Trophoblast cell (in vitro differentiated cells and primary cell): ENCODE data around the gene SUSD1.

Experiments used
- DNase-seq, 2 donors: peaks; one replicate each; pipeline ENCODE4 v3.0.0-alpha.2; 2016
- H2AFZ ChIP-seq: 2 replicates; pipeline ENCODE4 v1.6.1; 2013; ENCODE audit warnings: low read length, moderate library complexity, mild to moderate bottlenecking; ENCODE audit not compliant: insufficient read depth, poor library complexity
- H2AK5ac ChIP-seq: 2 replicates; pipeline ENCODE4 v1.6.1; 2013; ENCODE audit warnings: mild to moderate bottlenecking, low read length
- H2BK120ac ChIP-seq: 2 replicates; pipeline ENCODE4 v1.6.1; 2013; ENCODE audit warnings: low read length, mild to moderate bottlenecking, moderate library complexity; ENCODE audit not compliant: insufficient read depth, poor library complexity
- H2BK12ac ChIP-seq: 2 replicates; pipeline ENCODE4 v1.6.1; 2013; ENCODE audit warnings: mild to moderate bottlenecking, low read length, moderate library complexity
- H2BK5ac ChIP-seq: 2 replicates; pipeline ENCODE4 v1.6.1; 2013; ENCODE audit warnings: low read length, low read depth, moderate library complexity, mild to moderate bottlenecking; ENCODE audit not compliant: poor library complexity
- H3K14ac ChIP-seq: 2 replicates; pipeline ENCODE4 v1.6.1; 2013; ENCODE audit warnings: mild to moderate bottlenecking, low read length
- H3K18ac ChIP-seq: 2 replicates; pipeline ENCODE4 v1.6.1; 2013; ENCODE audit warnings: mild to moderate bottlenecking, low read length
- H3K23ac ChIP-seq: 2 replicates; pipeline ENCODE4 v1.6.1; 2013; ENCODE audit warnings: low read length
- H3K27ac ChIP-seq: 2 replicates; pipeline ENCODE4 v1.5.1; 2013; ENCODE audit warnings: low read depth, mild to moderate bottlenecking, inconsistent platforms, low read length, moderate library complexity
- H3K27me3 ChIP-seq: 2 replicates; pipeline ENCODE4 v1.6.1; 2013; ENCODE audit warnings: inconsistent platforms, mild to moderate bottlenecking, low read length, moderate library complexity; ENCODE audit not compliant: insufficient read depth
- H3K36me3 ChIP-seq, 2 experiments: 1 replicate in 1 of 2; 2 replicates in 1 of 2; pipeline ENCODE4 v1.6.1; 2013; ENCODE audit warnings: low read length in 2 of 2, mild to moderate bottlenecking in 2 of 2, moderate library complexity in 1 of 2; ENCODE audit not compliant: insufficient read depth in 2 of 2, control insufficient read depth in 1 of 2
- H3K4ac ChIP-seq: 2 replicates; pipeline ENCODE4 v1.6.1; 2013; ENCODE audit warnings: low read depth, mild to moderate bottlenecking, low read length, moderate library complexity
- H3K4me1 ChIP-seq, 2 experiments: 1 replicate in 1 of 2; 2 replicates in 1 of 2; pipeline ENCODE4 v1.6.1; 2013; ENCODE audit warnings: low read length in 2 of 2, mild to moderate bottlenecking in 2 of 2, moderate library complexity in 1 of 2; ENCODE audit not compliant: insufficient read depth in 2 of 2, control insufficient read depth in 1 of 2
- H3K4me2 ChIP-seq: 2 replicates; pipeline ENCODE4 v1.6.1; 2013; ENCODE audit warnings: inconsistent platforms, mild to moderate bottlenecking, low read length, moderate library complexity
- H3K4me3 ChIP-seq: 2 replicates; pipeline ENCODE4 v1.5.1; 2013; ENCODE audit warnings: mild to moderate bottlenecking, low read depth, low read length, inconsistent platforms
- H3K79me1 ChIP-seq: one replicate; pipeline ENCODE4 v1.6.1; 2013; ENCODE audit warnings: low read length
- H3K79me2 ChIP-seq: 2 replicates; pipeline ENCODE4 v1.6.1; 2013; ENCODE audit warnings: low read length, mild to moderate bottlenecking; ENCODE audit not compliant: control insufficient read depth, insufficient read depth, poor library complexity
- H3K9ac ChIP-seq: 2 replicates; pipeline ENCODE4 v1.6.1; 2013; ENCODE audit warnings: mild to moderate bottlenecking, low read length
- H3K9me3 ChIP-seq: 2 replicates; pipeline ENCODE4 v1.6.1; 2013; ENCODE audit warnings: low read depth, mild to moderate bottlenecking, control low read depth, inconsistent platforms, low read length; ENCODE audit not compliant: insufficient read depth
- H4K12ac ChIP-seq: 2 replicates; pipeline ENCODE4 v1.6.1; 2013; ENCODE audit warnings: low read depth, mild to moderate bottlenecking, low read length, moderate library complexity
- H4K8ac ChIP-seq: 2 replicates; pipeline ENCODE4 v1.6.1; 2013; ENCODE audit warnings: low read depth, mild to moderate bottlenecking, low read length, moderate library complexity
- H4K91ac ChIP-seq: one replicate; pipeline ENCODE4 v1.6.1; 2013; ENCODE audit warnings: low read depth, mild to moderate bottlenecking, low read length, moderate library complexity
- WGBS: extraction: QIAGEN DNeasy Blood & Tissue Kit; methylation state at CpG from one replicate; pipeline ENCODE4 v1.1.7; 2013; ENCODE audit warnings: missing lambda C conversion rate; ENCODE audit not compliant: insufficient read length, insufficient coverage; ENCODE audit errors: extremely low coverage; 5-methylcytosine and 5-hydroxymethylcytosine counted together

The SUSD1 gene

DNA sequence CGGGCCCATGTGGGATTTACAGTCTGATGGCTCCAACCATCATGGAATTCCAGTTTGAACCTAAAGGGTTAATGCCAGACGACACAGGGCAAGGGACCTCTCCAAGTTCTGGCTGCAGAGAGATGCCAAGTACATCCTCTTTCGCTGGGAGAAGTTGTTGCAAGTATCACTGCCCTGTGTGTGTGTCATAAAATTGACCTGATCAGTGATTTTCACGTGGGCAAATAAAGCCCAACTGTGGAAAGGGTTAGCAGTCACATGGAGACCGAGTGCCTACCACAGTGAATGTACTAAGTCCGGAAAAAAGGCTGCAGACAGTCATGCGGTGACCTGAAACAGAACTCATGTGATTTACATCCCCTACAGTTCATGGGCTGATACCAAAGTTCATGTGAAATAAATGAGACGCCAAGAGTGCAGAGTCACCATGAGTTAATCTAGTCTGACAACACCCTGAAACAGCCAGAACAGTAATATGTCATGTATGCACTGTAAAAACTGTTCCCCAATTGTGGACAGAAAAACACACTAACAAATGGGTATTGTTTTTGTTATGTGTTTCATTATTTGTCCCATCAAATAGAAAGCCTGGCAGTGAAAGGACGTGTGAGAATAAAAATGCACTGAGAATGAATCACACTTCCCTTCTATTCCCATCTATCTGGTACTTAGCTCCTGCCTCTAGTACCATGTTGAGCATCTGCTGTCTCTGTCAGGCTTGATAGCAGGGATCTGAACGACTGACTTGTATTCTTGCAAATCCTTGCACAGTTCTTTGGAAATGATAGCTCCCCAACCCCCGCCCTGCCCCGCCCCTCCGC is 115.7 kb downstream of the SUSD1 start:
- no peak overlapping the region for H3K4me2 ChIP-seq
- no peak overlapping the region for H4K12ac ChIP-seq
- DNase-seq = peak; percentile 45 to 50
- H2BK5ac ChIP-seq = no peak overlapping the region
- no peak overlapping the region for H2BK120ac ChIP-seq
- no peak overlapping the region for H2AK5ac ChIP-seq
- no peak overlapping the region for H3K14ac ChIP-seq
- no peaks in the 10 kb centered on the region for H3K27me3 ChIP-seq
- no peak overlapping the region for H3K27ac ChIP-seq
- H3K79me2 ChIP-seq = no peaks in the 10 kb centered on the region
- no peak overlapping the region for H3K18ac ChIP-seq
- no peak overlapping the region for H3K4ac ChIP-seq
- WGBS = no CpG with 5 or more reads among the region's 13 CpGs
- no peaks in the 10 kb centered on the region for H3K79me1 ChIP-seq
- H3K4me1 ChIP-seq = peaks cover 5% of the 10 kb centered on the region in 2 experiments
- no peak overlapping the region for H3K23ac ChIP-seq
- H3K36me3 ChIP-seq = peaks cover 0 to 7% of the 10 kb centered on the region in 2 experiments
- no peak overlapping the region for H2BK12ac ChIP-seq
- H2AFZ ChIP-seq = no peak overlapping the region
- H4K91ac ChIP-seq = no peak overlapping the region
- H3K4me3 ChIP-seq = no peak overlapping the region
- no peak overlapping the region for H3K9ac ChIP-seq
- no peaks in the 10 kb centered on the region for H3K9me3 ChIP-seq
- no peak overlapping the region for H4K8ac ChIP-seq

DNA sequence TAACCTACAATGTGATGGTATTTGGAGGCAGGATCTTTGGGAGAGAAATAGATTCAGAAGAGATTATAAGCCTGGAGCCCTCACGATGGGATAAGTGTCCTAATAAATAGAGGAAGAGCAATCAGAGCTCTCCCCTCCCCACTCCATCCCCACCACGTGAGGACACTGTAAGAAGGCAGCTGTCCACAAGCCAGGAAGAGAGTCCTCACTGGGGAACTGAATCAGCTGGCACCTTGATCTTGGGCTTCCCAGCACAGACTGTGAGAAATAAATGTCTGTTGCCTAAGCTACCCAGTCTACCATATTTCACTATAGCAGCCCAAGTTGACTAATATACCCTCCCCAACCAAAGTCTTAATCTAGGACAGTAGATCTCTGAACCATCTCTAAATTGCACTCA is 118.1 kb downstream of the SUSD1 start:
- Histone ChIP-seq H2AK5ac (no peak overlapping the region), H3K18ac (no peak overlapping the region), H3K79me2 (no peaks in the 10 kb centered on the region), H3K14ac (no peak overlapping the region), H4K91ac (no peak overlapping the region), H2BK12ac (no peak overlapping the region), H3K4me1 (peaks cover 5% of the 10 kb centered on the region in 2 experiments), H3K23ac (no peak overlapping the region), H3K4ac (no peak overlapping the region), H2BK5ac (no peak overlapping the region), H3K79me1 (no peaks in the 10 kb centered on the region), H3K27me3 (no peaks in the 10 kb centered on the region), H2BK120ac (no peak overlapping the region), H3K9ac (no peak overlapping the region), H2AFZ (no peak overlapping the region), H3K27ac (no peak overlapping the region), H3K4me2 (no peak overlapping the region), H3K9me3 (no peaks in the 10 kb centered on the region), H3K4me3 (no peak overlapping the region), H4K8ac (no peak overlapping the region), H4K12ac (no peak overlapping the region), H3K36me3 (peaks cover 0 to 2% of the 10 kb centered on the region in 2 experiments)
- WGBS = no CpG with 5 or more reads among the region's 2 CpGs
- DNase-seq = no peak

DNA sequence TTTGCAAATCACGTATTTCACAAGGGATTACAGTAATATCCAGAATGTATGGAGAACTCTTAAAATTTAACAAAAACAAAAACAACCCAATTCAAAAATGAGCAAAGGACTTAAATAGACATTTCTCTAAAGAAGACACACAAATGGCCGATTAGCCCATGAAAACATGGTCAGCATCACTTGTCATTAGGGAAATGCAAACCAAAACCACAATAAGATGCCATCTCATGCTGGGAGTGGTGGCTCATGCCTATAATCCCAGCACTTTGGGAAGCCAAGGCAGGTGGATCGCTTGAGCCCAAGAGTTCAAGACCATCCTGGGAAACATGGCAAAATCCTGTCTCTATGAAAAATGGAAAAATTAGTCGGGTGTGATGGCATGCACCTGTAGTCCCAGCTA is 120.2 kb downstream of the SUSD1 start:
- no peak overlapping the region for H3K27ac ChIP-seq
- H2BK5ac ChIP-seq = no peak overlapping the region
- no peak overlapping the region for H3K4ac ChIP-seq
- no peak for DNase-seq
- no peak overlapping the region for H2BK120ac ChIP-seq
- H3K79me2 ChIP-seq = peaks cover 2% of the 10 kb centered on the region
- H3K79me1 ChIP-seq = peaks cover 5% of the 10 kb centered on the region
- H3K27me3 ChIP-seq = no peaks in the 10 kb centered on the region
- H3K14ac ChIP-seq = no peak overlapping the region
- H4K12ac ChIP-seq = no peak overlapping the region
- H3K18ac ChIP-seq = no peak overlapping the region
- no peak overlapping the region for H4K8ac ChIP-seq
- H3K4me1 ChIP-seq = peaks cover 9% of the 10 kb centered on the region in 2 experiments
- H3K4me2 ChIP-seq = no peak overlapping the region
- no peak overlapping the region for H2AFZ ChIP-seq
- H3K23ac ChIP-seq = no peak overlapping the region
- H4K91ac ChIP-seq = no peak overlapping the region
- no peak overlapping the region for H3K9ac ChIP-seq
- no CpG with 5 or more reads among the region's 4 CpGs for WGBS
- H3K4me3 ChIP-seq = no peak overlapping the region
- H2AK5ac ChIP-seq = no peak overlapping the region
- H2BK12ac ChIP-seq = no peak overlapping the region
- H3K9me3 ChIP-seq = no peaks in the 10 kb centered on the region
- H3K36me3 ChIP-seq = peaks cover 0 to 2% of the 10 kb centered on the region in 2 experiments

DNA sequence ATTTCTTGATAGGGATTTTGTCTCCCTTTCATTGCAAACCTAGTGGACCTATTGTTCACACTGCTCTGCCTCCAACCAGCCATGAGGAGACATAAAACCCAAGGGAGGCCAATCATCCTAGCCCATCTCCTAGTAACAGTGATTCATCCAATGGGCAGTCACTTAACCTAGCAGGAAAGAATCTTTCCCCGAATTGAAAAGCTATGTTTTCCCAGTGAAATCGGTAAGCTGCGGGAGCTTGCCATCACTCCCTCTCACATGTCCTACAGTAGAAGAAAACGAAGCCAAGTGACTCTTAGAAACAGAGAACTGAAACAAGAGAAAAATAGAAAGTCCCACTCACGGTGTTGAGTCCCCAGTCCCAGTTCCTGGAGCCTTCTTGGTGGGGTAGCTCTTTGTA is 123.3 kb downstream of the SUSD1 start:
- Histone ChIP-seq H2AK5ac (no peak overlapping the region), H3K9ac (no peak overlapping the region), H2BK120ac (no peak overlapping the region), H3K79me2 (peaks cover 2% of the 10 kb centered on the region), H3K18ac (peak overlapping the region; percentile 2), H2BK12ac (peak overlapping the region; percentile 10), H3K4me1 (peaks cover 9% of the 10 kb centered on the region in 2 experiments), H3K14ac (no peak overlapping the region), H3K9me3 (no peaks in the 10 kb centered on the region), H4K12ac (no peak overlapping the region), H3K23ac (no peak overlapping the region), H3K79me1 (peaks cover 5% of the 10 kb centered on the region), H4K91ac (peak overlapping the region; percentile 4), H2AFZ (no peak overlapping the region), H3K27ac (no peak overlapping the region), H3K4ac (no peak overlapping the region), H3K27me3 (no peaks in the 10 kb centered on the region), H4K8ac (no peak overlapping the region), H3K4me2 (no peak overlapping the region), H3K4me3 (no peak overlapping the region), H2BK5ac (no peak overlapping the region), H3K36me3 (peaks cover 0 to 2% of the 10 kb centered on the region in 2 experiments)
- no CpG with 5 or more reads among the region's 5 CpGs for WGBS
- no peak for DNase-seq
